Stimulated activated memory B cell treated with anti-CD40 and anti-IgM and Interleukin-4, amounts not matched to agents 10 μg/mL and 1 μg/mL and 100 μg/mL, for 72 hours (primary cell): ENCODE data around the gene DLGAP3.

Source experiments
- ATAC-seq: fragments of 150-1000 bp; cut with Tn5 transposase; 2 replicates; pipeline ENCODE4 v1.10.0; 2021
- H3K27ac Mint-ChIP-seq: one replicate; pipeline ENCODE4 v1.8.0; 2022; ENCODE audit warnings: mild to moderate bottlenecking, mixed read lengths
- H3K27me3 Mint-ChIP-seq: one replicate; pipeline ENCODE4 v1.8.0; 2022; ENCODE audit warnings: mixed read lengths
- H3K36me3 Mint-ChIP-seq: one replicate; pipeline ENCODE4 v1.8.0; 2022; ENCODE audit warnings: mixed read lengths
- H3K4me1 Mint-ChIP-seq: one replicate; pipeline ENCODE4 v1.8.0; 2022; ENCODE audit warnings: mixed read lengths
- H3K4me3 Mint-ChIP-seq: one replicate; pipeline ENCODE4 v1.8.0; 2022; ENCODE audit warnings: mild to moderate bottlenecking, moderate library complexity, mixed read lengths
- H3K9me3 Mint-ChIP-seq: one replicate; pipeline ENCODE4 v1.8.0; 2022; ENCODE audit warnings: mixed read lengths

Gene DLGAP3

GRCh38 chr1:34847094-34847493 is 82.4 kb downstream of the DLGAP3 start:
- ATAC-seq, result no peak
- Mint-ChIP-seq H3K27ac (no peak overlapping the region), H3K4me1 (peaks cover 18% of the 10 kb centered on the region), H3K4me3 (no peak overlapping the region), H3K27me3 (no peaks in the 10 kb centered on the region), H3K36me3 (peaks cover 56% of the 10 kb centered on the region), H3K9me3 (no peaks in the 10 kb centered on the region)

- no peak overlapping the region for H3K4me3 Mint-ChIP-seq
- H3K27ac Mint-ChIP-seq, result no peak overlapping the region
- no peaks in the 10 kb centered on the region for H3K27me3 Mint-ChIP-seq
- H3K9me3 Mint-ChIP-seq, result no peaks in the 10 kb centered on the region
- peaks cover 54% of the 10 kb centered on the region for H3K36me3 Mint-ChIP-seq
- no peak for ATAC-seq
- H3K4me1 Mint-ChIP-seq, result peaks cover 18% of the 10 kb centered on the region
Observed at GRCh38 chr1:34846265-34846664, 83.2 kb downstream of the DLGAP3 start.

GRCh38 chr1:34845131-34845901 is 84.1 kb downstream of the DLGAP3 start:
- no peak overlapping the region for H3K4me3 Mint-ChIP-seq
- peaks cover 47% of the 10 kb centered on the region for H3K36me3 Mint-ChIP-seq
- H3K27ac Mint-ChIP-seq, result no peak overlapping the region
- no peaks in the 10 kb centered on the region for H3K27me3 Mint-ChIP-seq
- H3K4me1 Mint-ChIP-seq, result peaks cover 12% of the 10 kb centered on the region
- ATAC-seq, result no peak
- no peaks in the 10 kb centered on the region for H3K9me3 Mint-ChIP-seq

- ATAC-seq, result no peak
- Mint-ChIP-seq H3K36me3 (peaks cover 36% of the 10 kb centered on the region), H3K27ac (no peak overlapping the region), H3K9me3 (no peaks in the 10 kb centered on the region), H3K4me1 (peaks cover 10% of the 10 kb centered on the region), H3K27me3 (no peaks in the 10 kb centered on the region), H3K4me3 (no peak overlapping the region)
Observed at GRCh38 chr1:34844252-34844634, 85.2 kb downstream of the DLGAP3 start.

GRCh38 chr1:34843392-34844251 is 85.8 kb downstream of the DLGAP3 start:
- peaks cover 30% of the 10 kb centered on the region for H3K36me3 Mint-ChIP-seq
- peaks cover 5% of the 10 kb centered on the region for H3K4me1 Mint-ChIP-seq
- no peak overlapping the region for H3K27ac Mint-ChIP-seq
- H3K9me3 Mint-ChIP-seq, result no peaks in the 10 kb centered on the region
- no peaks in the 10 kb centered on the region for H3K27me3 Mint-ChIP-seq
- no peak overlapping the region for H3K4me3 Mint-ChIP-seq
- no peak for ATAC-seq

GRCh38 chr1:34842952-34843371 is 86.5 kb downstream of the DLGAP3 start:
- H3K36me3 Mint-ChIP-seq, result peaks cover 27% of the 10 kb centered on the region
- H3K4me1 Mint-ChIP-seq, result no peaks in the 10 kb centered on the region
- no peak for ATAC-seq
- no peaks in the 10 kb centered on the region for H3K9me3 Mint-ChIP-seq
- H3K27me3 Mint-ChIP-seq, result no peaks in the 10 kb centered on the region
- H3K27ac Mint-ChIP-seq, result no peak overlapping the region
- H3K4me3 Mint-ChIP-seq, result no peak overlapping the region

GRCh38 chr1:34842073-34842472 is 87.4 kb downstream of the DLGAP3 start:
- no peaks in the 10 kb centered on the region for H3K27me3 Mint-ChIP-seq
- peaks cover 25% of the 10 kb centered on the region for H3K36me3 Mint-ChIP-seq
- no peak for ATAC-seq
- H3K27ac Mint-ChIP-seq, result no peak overlapping the region
- H3K4me1 Mint-ChIP-seq, result no peaks in the 10 kb centered on the region
- no peaks in the 10 kb centered on the region for H3K9me3 Mint-ChIP-seq
- no peak overlapping the region for H3K4me3 Mint-ChIP-seq

- Mint-ChIP-seq H3K27me3 (no peaks in the 10 kb centered on the region), H3K36me3 (peaks cover 25% of the 10 kb centered on the region), H3K27ac (no peak overlapping the region), H3K4me1 (no peaks in the 10 kb centered on the region), H3K9me3 (no peaks in the 10 kb centered on the region), H3K4me3 (no peak overlapping the region)
- no peak for ATAC-seq
Observed at GRCh38 chr1:34840426-34840825, 89.0 kb downstream of the DLGAP3 start.

GRCh38 chr1:34839526-34840305 is 89.7 kb downstream of the DLGAP3 start:
- H3K27ac Mint-ChIP-seq, result no peak overlapping the region
- peaks cover 30% of the 10 kb centered on the region for H3K36me3 Mint-ChIP-seq
- no peaks in the 10 kb centered on the region for H3K27me3 Mint-ChIP-seq
- H3K4me1 Mint-ChIP-seq, result no peaks in the 10 kb centered on the region
- H3K9me3 Mint-ChIP-seq, result no peaks in the 10 kb centered on the region
- no peak for ATAC-seq
- H3K4me3 Mint-ChIP-seq, result no peak overlapping the region

GRCh38 chr1:34833711-34834110 is 95.7 kb downstream of the DLGAP3 start:
- H3K36me3 Mint-ChIP-seq, result peaks cover 16% of the 10 kb centered on the region
- no peaks in the 10 kb centered on the region for H3K27me3 Mint-ChIP-seq
- no peaks in the 10 kb centered on the region for H3K9me3 Mint-ChIP-seq
- no peak overlapping the region for H3K4me3 Mint-ChIP-seq
- H3K27ac Mint-ChIP-seq, result no peak overlapping the region
- no peaks in the 10 kb centered on the region for H3K4me1 Mint-ChIP-seq
- no peak for ATAC-seq

GRCh38 chr1:34831721-34832246 is 97.7 kb downstream of the DLGAP3 start:
- no peaks in the 10 kb centered on the region for H3K27me3 Mint-ChIP-seq
- no peak for ATAC-seq
- H3K4me1 Mint-ChIP-seq, result no peaks in the 10 kb centered on the region
- no peak overlapping the region for H3K4me3 Mint-ChIP-seq
- no peak overlapping the region for H3K27ac Mint-ChIP-seq
- H3K9me3 Mint-ChIP-seq, result no peaks in the 10 kb centered on the region
- peaks cover 8% of the 10 kb centered on the region for H3K36me3 Mint-ChIP-seq

GRCh38 chr1:34829250-34829649 is 100.2 kb downstream of the DLGAP3 start:
- Mint-ChIP-seq H3K4me3 (no peak overlapping the region), H3K27me3 (no peaks in the 10 kb centered on the region), H3K36me3 (peaks cover under 1% of the 10 kb centered on the region), H3K9me3 (no peaks in the 10 kb centered on the region), H3K27ac (no peak overlapping the region), H3K4me1 (no peaks in the 10 kb centered on the region)
- no peak for ATAC-seq

- Mint-ChIP-seq H3K27me3 (no peaks in the 10 kb centered on the region), H3K36me3 (peaks cover 5% of the 10 kb centered on the region), H3K27ac (no peak overlapping the region), H3K9me3 (peaks cover 3% of the 10 kb centered on the region), H3K4me3 (no peak overlapping the region), H3K4me1 (no peaks in the 10 kb centered on the region)
- ATAC-seq, result no peak
Observed at GRCh38 chr1:34828611-34829010, 100.8 kb downstream of the DLGAP3 start.

- Mint-ChIP-seq H3K36me3 (peaks cover 5% of the 10 kb centered on the region), H3K27ac (no peak overlapping the region), H3K9me3 (peaks cover 3% of the 10 kb centered on the region), H3K27me3 (no peaks in the 10 kb centered on the region), H3K4me1 (no peaks in the 10 kb centered on the region), H3K4me3 (no peak overlapping the region)
- ATAC-seq, result no peak
Observed at GRCh38 chr1:34827341-34827941, 102.0 kb downstream of the DLGAP3 start.
